ENCODE data around the gene PTPRC.
A peak's percentile ranks its signal among the peaks of the same experiment; 100 is the strongest.

PTPRC gene

DNA sequence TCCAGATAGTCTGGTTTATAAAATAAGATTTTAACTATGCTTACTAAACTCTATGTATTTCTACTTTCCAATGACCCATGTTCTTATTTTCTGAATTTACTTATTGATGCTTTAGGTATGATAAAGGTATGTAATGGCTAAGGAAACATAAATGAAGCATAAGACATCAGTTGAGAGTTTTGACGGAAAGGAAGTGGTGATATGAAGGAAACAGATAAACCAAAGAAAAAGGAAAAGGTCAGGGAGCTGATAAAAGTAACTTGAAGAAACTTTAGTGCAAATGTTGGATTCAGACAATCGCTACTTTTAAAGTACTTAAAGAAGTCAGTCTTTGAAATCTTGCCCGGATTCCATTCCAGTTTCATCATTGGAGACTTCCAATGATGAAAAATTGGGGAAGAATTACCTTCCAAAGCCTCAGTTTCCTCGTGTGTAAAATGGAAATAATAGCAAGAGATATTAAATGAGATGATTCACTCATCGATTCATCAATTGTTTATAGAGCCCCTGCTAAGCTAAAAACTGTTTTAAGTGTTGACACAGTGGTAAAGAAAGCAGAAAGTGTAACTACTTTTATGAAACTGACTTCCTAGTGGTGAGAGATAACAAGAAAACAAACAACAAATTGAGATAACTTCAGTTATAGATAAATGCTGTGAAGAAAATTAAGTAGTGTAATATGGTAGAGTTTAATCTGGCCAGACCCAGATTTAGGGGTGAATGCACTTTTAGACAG, 10.6 kb downstream of the PTPRC start:
- DNase-seq, result no peak

DNA sequence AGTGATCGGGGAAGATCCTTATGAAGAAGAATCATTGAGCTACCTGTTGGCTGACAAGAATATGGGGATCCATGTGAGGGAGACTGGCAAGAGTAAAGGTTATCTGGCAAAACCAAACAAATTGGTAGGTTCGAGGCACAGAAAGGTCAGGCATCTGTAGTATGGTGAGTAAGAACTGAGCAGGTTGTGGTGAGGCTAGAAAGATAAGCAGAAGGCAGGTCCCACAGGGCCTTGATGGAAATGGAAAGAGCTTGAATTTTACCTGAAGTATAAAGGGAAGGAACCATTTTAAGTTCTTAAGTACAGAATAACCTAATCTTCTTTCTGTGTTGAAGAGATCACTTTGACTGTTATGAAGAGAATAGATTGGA, 11.1 kb downstream of the PTPRC start:
- DNase-seq, result no peak

DNA sequence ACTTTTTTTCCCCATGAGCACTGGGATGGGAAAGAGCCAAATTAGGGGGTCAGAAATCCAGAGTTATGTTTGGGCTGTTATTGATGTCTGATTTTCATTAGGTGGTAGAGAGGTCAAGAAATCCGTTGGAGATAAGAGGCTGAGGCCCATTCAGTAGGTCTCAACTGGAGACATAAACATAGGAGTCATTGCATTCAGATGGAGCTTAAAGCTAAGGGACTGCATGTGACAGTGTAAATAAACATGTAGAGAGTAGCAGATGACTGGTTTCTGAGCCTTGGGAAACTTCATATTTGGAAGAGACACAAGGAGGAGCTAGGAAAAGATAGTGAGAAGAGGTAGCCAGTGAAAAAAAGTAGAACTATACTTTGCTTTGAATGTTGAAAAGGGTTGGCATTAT, 11.7 kb downstream of the PTPRC start:
- no peak for DNase-seq

- DNase-seq, result no peak
Observed at GRCh38 chr1:198651650-198652400, 13.0 kb downstream of the PTPRC start.

DNA sequence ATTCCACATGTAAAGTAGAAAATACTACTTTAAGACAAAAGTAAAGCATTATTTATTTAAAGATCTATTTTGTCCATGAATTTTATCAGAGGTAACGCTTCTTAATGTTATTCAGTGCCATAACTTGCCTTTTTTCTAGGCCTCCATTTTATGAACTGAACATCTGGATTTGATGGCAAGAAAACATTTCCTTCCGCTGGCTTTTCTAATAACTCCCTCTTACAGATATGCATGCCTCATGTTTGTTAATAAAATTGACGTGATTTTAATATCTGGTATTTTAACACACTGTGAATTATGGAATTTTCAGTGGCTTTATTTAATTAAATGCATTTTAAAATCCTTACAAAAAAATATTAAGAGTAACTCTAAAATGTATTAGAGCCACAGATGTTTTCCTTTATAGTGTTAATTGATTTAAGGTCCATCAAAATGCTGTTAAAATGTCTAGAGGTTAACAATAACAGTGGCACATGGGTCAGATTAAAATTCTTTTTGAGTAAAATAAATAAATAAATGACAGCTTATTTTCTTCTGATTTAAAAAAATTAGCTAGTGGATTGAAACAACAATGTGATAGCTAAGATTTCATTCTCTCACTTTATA, 15.1 kb downstream of the PTPRC start:
- DNase-seq, result no peak

- no peak for DNase-seq
Observed at GRCh38 chr1:198655459-198656121, 16.8 kb downstream of the PTPRC start.

DNA sequence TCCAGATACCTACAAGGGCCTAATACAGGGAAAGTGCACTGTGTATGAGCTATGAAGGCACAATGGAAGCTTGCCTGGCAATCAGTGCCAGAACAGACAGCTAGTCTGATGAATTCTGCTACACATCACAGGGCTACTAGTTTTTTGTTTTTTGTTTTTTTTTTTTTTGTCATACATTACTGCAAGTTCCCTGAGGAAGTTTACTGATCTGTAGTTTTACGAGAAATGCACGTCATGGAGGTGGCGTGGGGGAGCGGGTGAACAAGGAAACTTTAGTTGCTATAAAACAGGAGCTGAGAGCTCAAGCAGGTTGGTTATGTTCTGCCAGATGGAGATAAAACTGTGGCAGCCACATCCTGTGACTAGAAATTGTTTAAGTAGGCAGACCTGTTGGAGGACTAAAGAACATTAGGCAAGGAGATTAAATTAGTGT, 17.7 kb downstream of the PTPRC start:
- no peak for DNase-seq

DNA sequence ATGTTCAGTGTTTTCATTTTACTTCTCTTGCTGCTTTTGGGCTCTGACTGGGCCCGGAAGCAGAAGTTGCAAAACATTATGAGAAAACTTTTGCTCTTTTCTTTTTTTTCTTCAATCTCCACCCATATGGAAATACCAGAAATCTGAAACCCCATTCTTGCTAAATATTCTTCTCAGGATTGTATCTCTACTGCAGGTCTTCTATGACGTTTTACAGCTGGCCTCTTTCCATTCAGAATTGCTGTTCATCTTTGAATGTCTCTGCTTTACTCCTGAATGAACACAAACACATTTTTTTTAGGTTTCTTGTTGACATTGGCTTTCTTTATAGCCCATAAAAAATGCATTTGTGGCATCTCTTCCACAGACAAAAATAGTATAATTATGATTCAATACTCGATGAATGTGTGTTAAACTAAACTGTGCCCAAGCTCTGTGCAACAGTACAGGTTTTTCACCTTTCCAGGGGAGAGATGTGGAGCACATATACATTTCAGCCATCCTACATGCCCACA, 18.8 kb downstream of the PTPRC start:
- DNase-seq, result peak in 1 of 2 experiments; percentile 62

DNA sequence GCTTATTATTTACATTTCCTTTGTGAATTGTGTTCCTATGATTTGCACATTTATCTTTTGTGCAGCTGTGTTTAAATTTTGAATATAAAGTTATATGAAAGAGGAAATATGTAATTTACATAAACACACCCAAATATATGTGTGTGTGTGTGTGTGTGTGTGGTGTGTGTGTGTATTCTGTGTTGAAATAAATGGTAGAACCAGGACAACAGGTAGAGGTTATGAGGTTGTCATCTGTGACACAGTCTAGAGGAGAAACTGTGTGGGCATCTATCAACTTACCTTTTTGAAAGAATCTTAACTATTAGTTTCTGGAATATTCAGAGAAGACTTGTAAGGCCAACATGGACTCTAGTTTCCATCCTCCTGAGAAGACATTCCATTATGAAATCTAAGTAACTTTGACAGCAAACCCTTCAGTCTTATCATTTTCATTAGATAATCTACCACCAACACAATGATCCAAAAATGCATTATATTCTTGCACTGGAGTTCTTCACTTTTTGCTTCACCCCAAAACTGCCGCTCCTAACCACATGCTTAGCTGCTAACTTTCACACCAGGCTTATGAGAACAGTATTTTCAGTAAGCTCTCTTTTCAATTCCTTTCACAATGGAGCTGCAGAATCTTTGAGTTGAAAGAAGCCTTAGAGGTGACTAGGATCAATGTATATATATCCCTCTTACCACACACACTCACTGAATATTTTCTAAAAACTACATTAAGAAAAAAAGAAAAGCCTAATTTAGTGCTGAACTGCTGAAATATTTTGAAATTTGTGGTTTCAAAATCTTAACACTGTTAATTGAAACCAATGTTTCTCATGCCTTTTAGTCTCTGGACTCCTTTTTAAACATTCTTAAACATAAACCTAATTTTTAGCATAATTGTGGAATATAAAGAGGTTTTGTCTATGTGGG, 21.8 kb downstream of the PTPRC start:
- DNase-seq, result no peak

DNA sequence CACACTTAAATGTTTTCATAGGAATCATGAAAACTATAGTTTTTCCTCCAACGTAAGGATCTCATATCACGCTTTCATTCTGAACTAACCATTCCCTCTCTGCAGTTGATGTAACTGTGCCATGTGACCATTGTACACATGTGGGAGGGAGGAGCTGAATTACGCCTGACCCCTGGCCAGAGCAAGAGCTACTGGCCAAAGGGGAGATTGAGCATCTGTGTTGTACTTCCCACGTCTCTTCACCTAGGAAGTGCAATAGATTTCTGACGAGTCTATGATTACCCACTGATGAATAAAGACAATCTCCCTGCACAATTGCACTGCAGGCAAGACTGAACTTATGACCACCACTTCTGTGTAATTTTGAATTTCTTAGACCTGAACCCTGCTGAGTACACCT, 24.0 kb downstream of the PTPRC start:
- no peak for DNase-seq

DNA sequence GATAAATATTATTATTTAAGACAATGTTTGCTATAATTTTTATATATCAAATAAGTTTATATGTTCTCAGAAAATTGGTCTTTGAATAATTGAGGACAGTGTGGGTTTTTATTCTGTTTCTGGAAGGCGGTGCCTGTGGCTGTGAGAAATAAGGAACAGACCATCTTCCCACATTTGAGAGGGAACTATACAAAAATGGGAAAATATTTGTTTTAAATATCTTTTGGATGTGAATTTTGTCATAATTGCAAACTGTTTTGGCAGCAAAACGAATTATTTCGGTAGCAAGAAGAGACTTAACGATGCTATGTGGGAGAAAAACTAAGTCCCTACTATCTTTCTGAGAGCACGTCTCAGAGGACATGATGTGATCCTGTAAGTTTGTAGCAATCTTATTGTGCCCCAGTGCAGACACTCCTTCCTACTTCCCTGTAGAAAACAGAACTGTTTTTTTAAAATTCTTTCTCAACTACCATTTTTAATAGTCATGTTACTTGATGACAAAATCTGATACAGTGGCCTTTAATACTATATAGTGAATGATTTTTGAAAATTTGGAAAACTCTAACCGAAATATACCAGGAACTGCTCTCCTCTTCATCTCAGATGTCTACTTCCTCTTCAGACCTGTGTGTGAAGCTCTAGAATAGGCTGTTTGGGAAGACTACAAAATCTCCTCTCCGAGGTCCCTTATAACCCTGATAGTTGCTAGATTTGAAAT, 25.4 kb downstream of the PTPRC start:
- no peak for DNase-seq

- DNase-seq, result no peak
Observed at GRCh38 chr1:198667186-198667585, 28.3 kb downstream of the PTPRC start.

- no peak for DNase-seq
Observed at GRCh38 chr1:198667807-198668206, 29.0 kb downstream of the PTPRC start.

DNA sequence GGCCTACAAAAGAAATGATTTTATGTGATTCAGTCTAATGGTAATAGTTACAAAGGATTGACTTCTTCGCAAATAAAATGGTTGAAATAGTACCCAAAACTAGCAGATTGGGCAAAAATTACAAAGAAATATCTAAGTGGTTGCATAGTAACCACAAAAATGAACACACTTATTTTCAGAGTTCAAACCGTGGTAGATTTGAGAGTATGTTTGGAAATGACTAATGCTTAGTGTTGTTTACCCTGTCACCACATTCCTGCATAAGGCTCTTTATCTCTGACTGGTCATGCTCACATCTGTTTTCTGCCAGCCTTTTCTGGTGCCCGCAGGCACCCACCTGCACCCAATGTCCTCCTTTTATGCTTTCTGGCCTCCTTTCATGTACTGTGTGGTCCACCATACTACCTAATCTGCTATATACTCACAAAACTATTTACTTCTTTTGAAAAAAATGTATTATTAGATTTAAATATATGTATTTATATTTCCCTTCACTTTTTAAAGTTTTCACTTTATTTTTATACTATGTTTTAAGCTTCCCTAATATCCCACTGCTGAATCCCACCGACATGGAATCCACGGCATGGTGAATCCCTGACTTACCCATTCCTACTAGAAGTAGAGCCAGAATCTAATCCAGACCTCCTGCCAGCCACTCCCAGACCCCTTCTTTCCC, 30.3 kb downstream of the PTPRC start:
- DNase-seq, result peak; percentile 80 to 92

DNA sequence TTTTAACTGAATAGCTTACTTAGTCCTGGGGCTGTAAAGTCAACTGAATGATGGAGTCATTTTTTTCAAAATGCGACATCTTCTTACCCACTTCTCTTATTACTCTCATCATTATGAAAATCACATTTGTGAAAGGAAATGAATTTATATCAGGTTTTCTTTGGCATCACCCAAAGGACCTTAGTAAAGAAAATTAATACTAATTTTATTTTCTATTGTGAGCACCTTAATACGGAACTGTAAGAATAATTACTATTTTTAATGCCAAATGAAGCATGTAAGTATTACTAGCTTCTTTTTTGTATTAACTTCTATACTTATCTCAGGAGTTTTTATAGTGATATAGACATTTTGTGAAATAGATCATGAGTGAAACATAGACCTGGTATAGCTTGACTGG, 30.9 kb downstream of the PTPRC start:
- no peak for DNase-seq

DNA sequence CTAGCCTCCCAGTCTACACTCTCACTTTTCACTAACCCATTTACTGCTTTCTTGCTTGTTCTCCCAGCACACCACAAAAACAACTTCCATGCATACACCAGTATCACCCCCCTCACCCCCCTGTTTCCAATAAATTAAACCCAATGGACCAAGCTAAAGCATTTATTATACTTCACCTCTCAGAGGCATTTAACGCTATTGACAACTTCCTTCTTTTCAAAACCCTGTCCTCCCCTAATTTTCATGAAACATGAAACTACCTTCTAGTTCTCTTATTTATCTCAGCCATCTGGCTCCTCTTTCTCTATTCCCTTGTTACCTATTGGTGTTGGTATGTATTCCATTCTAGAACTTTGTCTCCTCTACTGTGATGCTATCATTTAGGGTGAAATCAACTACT, 32.3 kb downstream of the PTPRC start:
- DNase-seq, result no peak

DNA sequence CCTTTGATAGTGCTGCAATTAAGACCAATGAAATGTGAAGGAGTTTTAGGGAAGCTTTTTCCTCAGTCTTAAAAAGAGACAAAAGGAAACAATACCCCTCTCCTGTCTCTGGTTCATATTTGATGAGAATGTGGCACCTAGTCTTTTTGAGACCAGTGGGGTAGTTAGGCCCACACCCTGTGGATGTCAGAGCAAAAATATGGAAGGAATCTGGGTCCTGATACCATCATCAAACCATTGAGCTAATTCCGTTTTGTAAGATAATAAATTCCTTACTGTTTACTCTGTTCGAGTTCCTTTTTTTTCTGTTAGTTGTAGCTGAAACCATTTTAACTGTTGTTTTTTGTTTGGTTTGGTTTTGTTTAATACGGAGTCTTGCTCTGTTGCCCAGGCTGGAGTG, 33.3 kb downstream of the PTPRC start:
- DNase-seq, result peak; percentile 12 to 45

- no peak for DNase-seq
Observed at GRCh38 chr1:198674009-198674408, 35.2 kb downstream of the PTPRC start.

GRCh38 chr1:198676253-198676652, 37.4 kb downstream of the PTPRC start:
- DNase-seq, result no peak

GRCh38 chr1:198677027-198677426, 38.2 kb downstream of the PTPRC start:
- peak in 1 of 2 experiments; percentile 5 for DNase-seq

DNA sequence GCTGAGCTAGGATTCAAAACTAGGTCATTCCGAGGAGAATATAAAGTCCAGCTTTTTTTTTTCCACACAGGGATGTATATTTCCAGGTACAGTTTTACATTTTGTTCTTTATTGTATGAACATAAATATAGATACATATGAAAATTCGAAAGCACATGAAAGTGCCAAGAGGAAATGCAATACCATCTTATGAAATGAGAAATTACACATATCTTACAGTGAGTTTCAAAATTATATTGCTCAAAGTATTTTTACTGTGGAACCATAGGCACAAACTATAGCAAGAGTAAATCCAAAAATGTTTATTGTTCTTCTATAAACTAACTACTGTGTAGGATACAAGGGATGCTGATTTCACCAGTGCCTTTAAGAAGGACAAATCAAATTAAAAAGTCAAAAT, 39.0 kb downstream of the PTPRC start:
- DNase-seq, result no peak

Data from SW 1271 (cell line).